ENCODE data around the gene CD63.

Gene CD63

DNA sequence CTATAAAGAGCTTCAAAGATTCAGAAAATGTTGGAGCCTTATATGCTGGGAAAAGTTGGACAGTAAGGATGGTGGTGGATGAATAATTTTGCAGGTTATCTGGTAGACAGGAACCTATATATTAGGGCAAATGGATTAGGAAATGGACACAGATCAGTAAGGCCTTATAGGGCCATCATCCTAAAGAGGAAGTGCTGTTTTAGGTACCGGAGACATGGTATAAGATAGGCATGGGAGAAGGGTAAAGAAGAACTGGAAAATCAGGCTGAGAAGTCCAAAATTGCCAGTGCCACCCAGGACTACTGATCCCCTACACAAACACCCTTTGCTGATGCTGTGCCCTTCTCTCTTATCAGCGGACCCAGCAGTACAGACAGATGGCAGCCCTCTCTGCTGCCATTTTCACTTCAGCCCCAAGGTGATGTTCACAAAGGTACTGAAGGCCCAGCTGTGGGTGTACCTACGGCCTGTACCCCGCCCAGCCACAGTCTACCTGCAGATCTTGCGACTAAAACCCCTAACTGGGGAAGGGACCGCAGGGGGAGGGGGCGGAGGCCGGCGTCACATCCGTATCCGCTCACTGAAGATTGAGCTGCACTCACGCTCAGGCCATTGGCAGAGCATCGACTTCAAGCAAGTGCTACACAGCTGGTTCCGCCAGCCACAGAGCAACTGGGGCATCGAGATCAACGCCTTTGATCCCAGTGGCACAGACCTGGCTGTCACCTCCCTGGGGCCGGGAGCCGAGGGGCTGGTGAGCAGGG lies 19.6 kb upstream of the CD63 start:
- no peak for DNase-seq
- H3K9me2 ChIP-seq (replicated peaks; ENCODE audit: insufficient read depth, low read length), result no peaks in the 10 kb centered on the region
- H3K27me3 ChIP-seq (replicated peaks; ENCODE audit: insufficient read depth, low read length), result no peaks in the 10 kb centered on the region
- no peaks in the 10 kb centered on the region for H3K79me2 ChIP-seq (ENCODE audit: low read length)
- H3F3A ChIP-seq (ENCODE audit: insufficient read depth, low read length), result no peaks in the 10 kb centered on the region; the same call in none of the 2 replicates
- no peak for TF ChIP-seq EZH2 (optimal IDR thresholded peaks at IDR 0.05; ENCODE audit: low read depth, low read length)
- no peak for TF ChIP-seq EZH2phosphoT487 (IDR thresholded peaks at IDR 0.05; ENCODE audit: low read length)
- TF ChIP-seq, protein P1, sequence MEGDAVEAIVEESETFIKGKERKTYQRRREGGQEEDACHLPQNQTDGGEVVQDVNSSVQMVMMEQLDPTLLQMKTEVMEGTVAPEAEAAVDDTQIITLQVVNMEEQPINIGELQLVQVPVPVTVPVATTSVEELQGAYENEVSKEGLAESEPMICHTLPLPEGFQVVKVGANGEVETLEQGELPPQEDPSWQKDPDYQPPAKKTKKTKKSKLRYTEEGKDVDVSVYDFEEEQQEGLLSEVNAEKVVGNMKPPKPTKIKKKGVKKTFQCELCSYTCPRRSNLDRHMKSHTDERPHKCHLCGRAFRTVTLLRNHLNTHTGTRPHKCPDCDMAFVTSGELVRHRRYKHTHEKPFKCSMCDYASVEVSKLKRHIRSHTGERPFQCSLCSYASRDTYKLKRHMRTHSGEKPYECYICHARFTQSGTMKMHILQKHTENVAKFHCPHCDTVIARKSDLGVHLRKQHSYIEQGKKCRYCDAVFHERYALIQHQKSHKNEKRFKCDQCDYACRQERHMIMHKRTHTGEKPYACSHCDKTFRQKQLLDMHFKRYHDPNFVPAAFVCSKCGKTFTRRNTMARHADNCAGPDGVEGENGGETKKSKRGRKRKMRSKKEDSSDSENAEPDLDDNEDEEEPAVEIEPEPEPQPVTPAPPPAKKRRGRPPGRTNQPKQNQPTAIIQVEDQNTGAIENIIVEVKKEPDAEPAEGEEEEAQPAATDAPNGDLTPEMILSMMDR (IDR thresholded peaks at IDR 0.05; ENCODE audit: low read length), result no peak
- no peak overlapping the region for H2AFZ ChIP-seq (ENCODE audit: low read length)
- peaks cover 6% of the 10 kb centered on the region; the same call in 1 of the 2 replicates for H3K4me1 ChIP-seq (ENCODE audit: low read length)
- H3K4me2 ChIP-seq (ENCODE audit: low read depth, low read length), result no peak overlapping the region
- H3K36me3 ChIP-seq (replicated peaks; ENCODE audit: insufficient read depth, low read length), result peaks cover 2% of the 10 kb centered on the region; the same call in 1 of the 2 replicates
- no peaks in the 10 kb centered on the region for H4K20me1 ChIP-seq (ENCODE audit: insufficient read depth, low read length)
- no peak overlapping the region for H3K9ac ChIP-seq (ENCODE audit: low read length)
- H3K27ac ChIP-seq (ENCODE audit: low read length), result no peak overlapping the region
- H3K9me3 ChIP-seq (replicated peaks; ENCODE audit: insufficient read depth, low read length), result no peaks in the 10 kb centered on the region
- H3K4me3 ChIP-seq (ENCODE audit: low read length), result no peak overlapping the region

DNA sequence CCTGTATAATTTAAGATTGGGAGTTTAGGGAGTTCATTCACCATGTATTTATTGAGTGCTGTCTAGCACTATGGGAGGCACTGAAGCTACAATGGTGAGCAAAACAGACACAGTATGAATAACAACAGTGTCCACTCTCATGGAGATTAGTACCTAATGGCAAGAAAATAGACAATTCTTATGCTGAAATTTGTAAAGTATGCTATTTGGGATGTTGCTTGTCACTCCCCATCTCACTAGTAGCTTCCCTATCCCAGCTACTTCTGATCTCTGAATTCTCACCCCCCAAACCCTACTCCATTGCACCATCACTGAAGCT lies 18.1 kb upstream of the CD63 start:
- no peaks in the 10 kb centered on the region for H3K79me2 ChIP-seq (ENCODE audit: low read length)
- 0 out of 2 replicates have a peak, but pooled peaks cover 4% of the 10 kb centered on the region for H3K27me3 ChIP-seq (replicated peaks; ENCODE audit: insufficient read depth, low read length)

DNA sequence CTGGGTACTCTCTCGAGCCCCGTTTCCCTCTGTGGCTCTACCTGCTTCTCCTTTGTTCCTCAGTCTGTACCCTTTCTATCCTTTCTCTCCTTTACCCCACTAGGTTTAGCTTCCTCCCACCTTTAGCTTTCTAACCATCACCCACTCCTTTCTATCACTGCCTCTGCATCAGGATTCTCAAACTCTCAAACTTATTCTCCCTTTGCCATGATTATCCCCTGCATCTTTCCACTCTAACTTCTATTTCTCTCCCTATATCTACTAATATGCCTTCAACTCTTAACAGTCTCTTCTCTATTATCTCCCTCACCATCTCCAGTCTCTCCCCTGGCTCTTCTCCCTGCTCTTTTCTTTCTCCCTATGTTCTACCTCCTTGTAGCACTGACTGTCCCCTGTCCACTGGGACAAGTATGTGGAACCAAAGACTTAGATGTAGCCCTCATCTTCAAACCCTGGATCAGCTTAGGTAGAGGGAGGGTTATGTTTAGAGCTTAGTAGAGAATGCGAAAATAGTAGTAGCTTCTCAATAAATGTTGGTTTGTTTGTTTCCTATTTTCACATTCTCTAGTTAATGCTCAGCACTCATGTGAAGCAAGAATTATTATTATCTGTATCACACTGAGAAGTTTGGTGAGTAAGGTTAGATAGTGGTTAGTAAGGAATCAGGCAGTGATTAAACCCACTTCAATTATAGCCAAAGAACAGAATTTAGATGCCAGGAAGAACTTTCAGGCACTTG lies 17.5 kb upstream of the CD63 start:
- Histone ChIP-seq H3K36me3 (replicated peaks; ENCODE audit: insufficient read depth, low read length) (no peaks in the 10 kb centered on the region), H3K4me3 (ENCODE audit: low read length) (no peak overlapping the region), H2AFZ (ENCODE audit: low read length) (no peak overlapping the region), H3K4me1 (ENCODE audit: low read length) (peaks cover 6% of the 10 kb centered on the region; the same call in 1 of the 2 replicates), H3K27ac (ENCODE audit: low read length) (no peak overlapping the region), H3K79me2 (ENCODE audit: low read length) (no peaks in the 10 kb centered on the region), H3K9ac (ENCODE audit: low read length) (no peak overlapping the region), H3F3A (ENCODE audit: insufficient read depth, low read length) (no peaks in the 10 kb centered on the region; the same call in none of the 2 replicates), H4K20me1 (ENCODE audit: insufficient read depth, low read length) (no peaks in the 10 kb centered on the region), H3K27me3 (replicated peaks; ENCODE audit: insufficient read depth, low read length) (0 out of 2 replicates have a peak, but pooled peaks cover 4% of the 10 kb centered on the region), H3K9me3 (replicated peaks; ENCODE audit: insufficient read depth, low read length) (no peaks in the 10 kb centered on the region), H3K9me2 (replicated peaks; ENCODE audit: insufficient read depth, low read length) (no peaks in the 10 kb centered on the region), H3K4me2 (ENCODE audit: low read depth, low read length) (no peak overlapping the region)
- TF ChIP-seq EZH2phosphoT487 (IDR thresholded peaks at IDR 0.05; ENCODE audit: low read length) (no peak), EZH2 (optimal IDR thresholded peaks at IDR 0.05; ENCODE audit: low read depth, low read length) (no peak)
- TF ChIP-seq, protein P1 (IDR thresholded peaks at IDR 0.05; ENCODE audit: low read length), result no peak
- DNase-seq, result no peak

More for the DNA sequence above, 18.1 kb upstream of the CD63 start:
- Histone ChIP-seq H2AFZ (ENCODE audit: low read length) (no peak overlapping the region), H3F3A (ENCODE audit: insufficient read depth, low read length) (no peaks in the 10 kb centered on the region; the same call in none of the 2 replicates), H3K4me1 (ENCODE audit: low read length) (peaks cover 6% of the 10 kb centered on the region; the same call in 1 of the 2 replicates), H3K36me3 (replicated peaks; ENCODE audit: insufficient read depth, low read length) (no peaks in the 10 kb centered on the region), H3K9me3 (replicated peaks; ENCODE audit: insufficient read depth, low read length) (no peaks in the 10 kb centered on the region), H4K20me1 (ENCODE audit: insufficient read depth, low read length) (no peaks in the 10 kb centered on the region), H3K9ac (ENCODE audit: low read length) (no peak overlapping the region), H3K4me3 (ENCODE audit: low read length) (no peak overlapping the region), H3K9me2 (replicated peaks; ENCODE audit: insufficient read depth, low read length) (no peaks in the 10 kb centered on the region), H3K4me2 (ENCODE audit: low read depth, low read length) (no peak overlapping the region), H3K27ac (ENCODE audit: low read length) (no peak overlapping the region)
- TF ChIP-seq, protein P1 (IDR thresholded peaks at IDR 0.05; ENCODE audit: low read length), result no peak
- no peak for TF ChIP-seq EZH2phosphoT487 (IDR thresholded peaks at IDR 0.05; ENCODE audit: low read length)
- no peak for TF ChIP-seq EZH2 (optimal IDR thresholded peaks at IDR 0.05; ENCODE audit: low read depth, low read length)
- no peak for DNase-seq

All from MM.1S (cell line).